AG08396 (cell line): ENCODE measurements around the gene RIOK3.
"Not testable (repeated sequence)": the region's sequence is repeated elsewhere in the genome, so short reads cannot be mapped to it uniquely, and the experiment has no call there.

ENCODE experiments used
- DNase-seq: peaks from one replicate; pipeline ENCODE4 v3.0.0; 2012; ENCODE audit warnings: low spot score, mixed read lengths

RIOK3 gene

DNA sequence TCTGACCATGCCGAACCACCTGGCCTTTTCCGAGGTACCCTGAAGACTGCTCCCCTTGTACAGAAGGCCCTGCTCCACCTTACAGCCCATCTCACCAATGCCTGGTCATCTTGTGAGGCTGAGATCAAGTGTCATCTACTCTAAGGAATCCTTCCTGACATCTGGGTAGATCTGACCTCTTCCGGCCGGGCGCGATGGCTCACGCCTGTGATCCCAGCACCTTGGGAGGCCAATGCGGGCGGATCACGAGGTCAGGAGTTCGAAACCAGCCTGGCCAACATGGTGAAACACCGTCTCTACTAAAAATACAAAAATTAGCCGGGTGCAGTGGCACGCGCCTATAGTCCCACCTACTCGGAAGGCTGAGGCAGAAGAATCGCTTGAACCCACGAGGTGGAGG, 2.1 kb upstream of the RIOK3 start:
- no peak for DNase-seq

- no peak for DNase-seq
Observed at GRCh38 chr18:23451491-23451890, 1.6 kb upstream of the RIOK3 start.

DNA sequence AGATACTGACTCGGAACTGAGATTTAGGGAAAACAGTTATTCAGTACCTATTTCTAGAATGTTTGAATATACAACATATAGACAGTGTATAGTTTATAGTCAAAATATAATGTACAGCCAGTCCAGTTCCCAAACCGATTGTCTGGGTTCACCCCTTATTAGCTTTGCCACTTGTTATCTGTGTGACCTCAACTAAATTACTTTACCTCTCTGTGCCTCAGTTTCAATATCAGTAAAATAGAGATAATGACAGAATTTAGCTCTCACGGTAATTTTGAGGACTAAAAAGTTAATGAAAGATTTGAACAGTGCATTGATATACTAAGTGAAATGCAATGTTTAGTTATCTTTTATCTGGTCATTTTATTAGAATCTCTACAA, 750 bp upstream of the RIOK3 start:
- no peak for DNase-seq

- DNase-seq, result peak; percentile 43
Observed at GRCh38 chr18:23453680-23454058, 582 bp downstream of the RIOK3 start.

DNA sequence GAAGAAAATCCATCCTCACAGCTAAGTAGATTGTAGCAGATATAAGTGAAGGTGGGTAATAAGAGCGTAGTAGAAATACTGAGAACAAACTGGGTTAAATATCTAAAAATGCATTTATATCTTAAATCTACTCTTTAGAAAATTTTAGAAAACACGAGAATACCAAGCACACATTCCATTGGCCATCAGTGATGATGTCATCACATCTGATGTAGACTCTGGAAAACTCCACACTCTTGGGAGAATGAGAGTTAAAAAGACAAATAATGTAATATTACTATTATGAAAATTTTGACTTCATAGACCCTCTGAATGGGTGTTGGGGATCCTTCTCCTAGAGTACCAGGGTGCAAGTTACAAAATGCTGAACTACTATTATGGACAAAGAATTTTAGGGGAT, 3.7 kb downstream of the RIOK3 start:
- DNase-seq, result no peak

DNA sequence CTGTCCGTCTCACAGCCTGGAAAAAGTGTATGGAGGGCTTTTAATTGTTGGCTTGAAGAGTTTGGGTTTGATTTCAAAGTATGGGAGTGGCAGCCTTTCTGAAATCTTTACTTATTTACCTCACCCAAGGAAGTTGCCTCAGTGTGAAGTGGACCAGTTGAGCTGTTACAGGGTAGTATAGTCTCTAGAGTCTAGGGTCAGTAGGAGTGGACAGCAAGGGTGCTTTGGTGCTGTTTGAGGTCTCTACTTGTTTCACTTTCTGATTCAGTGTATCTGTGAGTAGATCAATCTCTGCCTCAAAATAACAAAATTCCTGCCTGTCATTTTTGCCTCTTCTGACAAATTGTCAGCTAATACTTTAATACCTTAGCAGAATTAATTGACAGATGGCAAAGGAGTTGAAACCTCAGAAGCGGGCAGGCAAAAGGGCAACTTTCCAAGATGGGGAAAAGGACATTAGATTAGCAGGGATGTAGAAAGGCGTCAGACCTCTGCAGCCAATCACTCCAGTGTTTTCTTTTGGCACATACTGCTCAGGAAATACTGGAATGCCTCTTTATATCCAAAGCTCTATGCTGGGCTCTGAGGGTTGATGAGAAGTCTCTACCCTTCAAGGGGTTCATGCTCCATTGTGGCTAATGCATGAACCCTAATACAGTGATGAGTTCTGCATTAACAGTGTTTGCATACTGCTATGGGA, 5.9 kb downstream of the RIOK3 start:
- no peak for DNase-seq

- no peak for DNase-seq
Observed at GRCh38 chr18:23459530-23459921, 6.4 kb downstream of the RIOK3 start.

GRCh38 chr18:23460285-23461273, 7.5 kb downstream of the RIOK3 start:
- DNase-seq, result no peak

GRCh38 chr18:23462876-23463275, 9.8 kb downstream of the RIOK3 start:
- DNase-seq, result no peak

DNA sequence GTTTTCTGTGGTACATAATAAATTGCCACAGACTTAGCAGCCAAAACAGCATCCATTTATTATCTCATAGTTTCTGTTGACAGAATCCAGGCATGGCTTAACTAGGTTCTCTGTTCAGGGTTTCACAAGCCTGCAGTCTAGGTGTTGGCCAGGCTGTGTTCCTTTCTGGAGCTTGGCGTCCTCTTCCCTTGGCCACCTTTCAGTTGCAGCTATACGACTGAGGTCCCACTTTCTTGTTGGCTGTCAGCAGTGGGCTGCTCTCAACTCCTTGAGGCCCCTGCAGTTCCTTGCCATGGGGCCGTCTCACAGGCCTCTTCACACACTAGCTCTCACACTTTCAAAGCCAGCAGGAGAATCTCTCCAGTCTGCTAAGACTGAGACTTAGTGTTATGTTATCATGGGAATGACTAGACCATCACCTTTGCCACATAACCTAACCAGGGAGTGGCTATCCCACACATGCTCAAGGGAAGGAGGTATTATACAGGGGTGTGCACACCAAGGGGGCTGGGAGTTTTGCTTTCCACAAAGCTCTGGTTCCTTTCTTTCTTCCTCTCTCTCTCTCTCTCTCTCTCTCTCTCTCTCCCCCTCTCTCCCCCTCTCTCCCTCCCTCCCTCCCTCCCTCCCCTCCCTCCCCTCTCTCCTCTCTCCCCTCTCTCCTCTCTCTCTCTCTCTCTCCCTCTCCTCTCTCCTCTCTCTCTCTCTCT, 15.8 kb downstream of the RIOK3 start:
- DNase-seq, result no peak

DNA sequence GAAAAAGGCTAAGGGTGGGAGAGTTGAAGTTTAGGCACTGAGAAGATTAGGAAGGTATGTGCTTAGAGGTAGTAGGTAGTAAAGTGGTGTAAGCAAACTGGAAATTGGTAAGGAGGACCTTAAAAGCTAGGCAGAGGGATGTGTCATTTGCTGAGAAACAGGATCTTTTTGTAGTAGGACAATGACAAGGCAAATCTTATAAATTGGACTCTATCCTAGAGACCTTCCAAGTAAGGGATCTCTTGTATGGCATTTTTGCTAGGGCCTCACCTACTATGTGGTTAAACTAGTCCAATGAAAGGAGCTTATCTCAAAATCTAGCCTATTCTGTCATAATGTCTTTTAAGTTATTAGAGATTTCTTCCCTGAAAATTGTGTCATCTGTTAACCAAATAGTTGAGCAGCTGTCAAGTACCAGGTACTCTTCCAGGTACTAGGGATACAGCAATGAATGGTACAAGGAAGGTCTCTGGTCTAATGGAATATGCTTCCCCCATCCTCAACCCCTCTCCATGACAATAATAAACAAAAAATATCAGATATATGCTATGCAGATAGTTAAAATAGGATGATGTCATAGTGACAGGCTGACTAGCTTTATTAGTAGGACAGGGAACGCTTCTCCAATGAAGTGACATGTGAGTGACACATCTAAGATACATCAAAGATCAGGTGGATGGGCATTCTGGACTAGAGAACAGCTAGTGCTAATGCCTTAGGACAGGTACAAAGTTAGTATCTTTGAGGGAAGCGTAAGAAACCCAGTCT, 17.7 kb downstream of the RIOK3 start:
- no peak for DNase-seq

DNA sequence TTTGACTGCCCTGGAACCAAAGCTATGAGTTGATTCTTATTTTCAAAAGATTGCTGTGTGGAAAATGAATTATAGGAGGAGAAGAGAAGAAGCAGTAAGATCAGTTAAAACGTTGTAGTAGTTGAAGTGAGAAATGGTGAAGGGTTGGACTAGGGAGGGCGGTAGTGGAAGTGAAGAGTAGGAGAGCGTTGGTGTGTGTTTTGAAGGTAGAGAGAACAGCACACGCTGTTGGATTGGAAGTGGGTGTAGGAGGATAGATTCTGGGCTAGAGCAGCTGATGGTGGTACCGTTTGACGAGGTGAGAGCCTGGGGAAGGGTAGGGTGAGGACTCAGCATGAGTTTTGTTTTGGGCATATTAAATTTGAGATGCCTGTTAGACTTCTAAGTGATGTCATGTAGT, 18.4 kb downstream of the RIOK3 start:
- no peak for DNase-seq

DNA sequence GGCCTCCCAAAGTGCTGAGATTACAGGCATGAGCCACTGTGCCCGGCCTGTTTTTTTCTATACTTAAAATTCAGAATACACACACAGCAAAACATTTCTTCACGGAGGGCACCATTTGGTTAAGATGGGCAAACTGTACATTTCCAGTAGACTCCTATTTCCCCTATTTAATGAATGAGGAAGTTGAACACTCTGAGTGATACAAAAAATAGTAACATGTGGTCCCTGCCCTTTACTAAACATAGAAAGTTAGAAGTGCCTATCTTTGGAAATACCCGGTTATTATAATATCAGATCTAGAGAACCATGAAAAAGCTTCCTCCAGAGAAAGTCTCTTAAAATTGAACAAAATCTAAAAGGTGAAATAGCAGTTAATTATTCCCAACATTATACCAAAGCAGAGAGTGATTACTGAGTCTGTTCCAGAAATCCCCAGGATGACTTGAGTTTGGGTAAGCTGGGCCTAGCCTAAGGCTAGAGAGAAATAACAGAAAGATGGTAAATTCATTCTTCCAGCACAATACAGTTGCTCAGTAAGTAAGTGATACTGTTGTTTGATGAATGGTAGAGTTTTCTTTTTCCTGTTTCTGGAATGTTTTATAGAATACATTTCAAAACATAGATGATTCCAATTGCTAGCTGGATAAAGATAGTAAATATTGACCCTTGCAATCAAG, 26.9 kb downstream of the RIOK3 start:
- DNase-seq, result no peak

GRCh38 chr18:23484561-23485182, 31.6 kb downstream of the RIOK3 start:
- no peak for DNase-seq

DNA sequence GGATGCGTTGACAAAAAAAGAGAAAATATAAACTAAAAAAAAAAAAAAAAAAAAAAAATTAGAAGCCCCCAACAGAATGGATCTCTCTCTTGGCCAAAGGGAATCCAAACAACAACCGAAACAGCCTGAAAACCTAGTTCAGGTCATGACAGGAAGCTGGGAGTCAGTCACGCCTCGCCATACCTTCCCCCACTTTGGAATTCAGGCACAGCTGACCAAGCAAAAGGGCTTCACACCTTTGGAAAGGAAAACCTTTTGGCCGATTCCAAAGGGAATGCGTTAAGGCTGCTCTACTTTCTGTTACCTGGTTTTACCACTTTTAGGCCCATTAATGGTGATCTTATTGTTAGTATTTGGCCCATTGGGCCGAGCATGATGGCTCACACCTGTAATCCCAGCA, 32.3 kb downstream of the RIOK3 start:
- no peak for DNase-seq

DNA sequence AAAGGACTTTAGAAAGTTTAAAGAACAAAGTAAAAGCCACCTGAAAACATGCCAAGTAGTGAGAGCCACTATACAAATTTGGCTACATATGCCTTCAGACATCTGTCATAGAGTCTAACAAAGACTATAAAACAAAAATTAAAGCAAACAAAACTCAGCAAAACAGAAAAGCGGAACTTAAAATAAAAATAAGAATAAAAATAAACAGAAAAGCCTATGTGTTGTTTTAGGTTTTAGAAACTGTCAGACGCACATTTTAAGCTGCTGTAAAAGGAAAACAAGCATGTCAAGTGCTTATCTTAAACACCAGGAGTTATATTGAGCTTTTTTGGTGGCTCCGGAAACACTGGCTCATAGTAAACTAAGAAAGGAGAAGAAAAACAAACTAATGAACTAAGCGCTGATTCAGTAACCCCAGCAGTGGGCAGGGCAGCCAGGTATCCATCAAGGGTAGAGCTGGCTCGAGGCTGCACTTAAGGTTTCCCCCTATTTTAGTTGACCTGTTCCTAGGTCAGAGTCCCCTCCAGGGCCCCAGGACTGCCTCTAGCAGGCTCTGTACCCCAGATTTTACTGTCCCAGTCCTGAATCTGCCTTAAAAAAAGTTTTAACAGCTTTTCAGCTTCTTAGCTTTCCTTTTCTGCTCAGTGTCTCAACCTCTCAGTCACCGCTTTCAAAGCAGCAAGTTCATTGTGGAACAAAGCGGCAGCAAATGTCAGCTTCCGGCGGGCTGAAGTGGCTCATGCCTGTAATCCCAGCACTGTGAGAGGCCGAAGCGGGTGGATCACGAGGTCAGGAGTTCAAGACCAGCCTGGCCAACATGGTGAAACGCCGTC, 34.9 kb downstream of the RIOK3 start:
- no peak for DNase-seq

GRCh38 chr18:23489586-23489985, 36.5 kb downstream of the RIOK3 start:
- DNase-seq, result not testable (repeated sequence)

- DNase-seq, result no peak
Observed at GRCh38 chr18:23493654-23494053, 40.6 kb downstream of the RIOK3 start.

GRCh38 chr18:23494992-23495391, 41.9 kb downstream of the RIOK3 start:
- DNase-seq, result no peak
